GM13977 (cell line): ENCODE results near the gene LOXL3.
"Not testable (repeated sequence)": the region's sequence is repeated elsewhere in the genome, so short reads cannot be mapped to it uniquely, and the experiment has no call there.

Experiments used
- DNase-seq: peaks from one replicate; pipeline ENCODE4 v3.0.0; 2012; ENCODE audit warnings: low spot score
- CTCF ChIP-seq: IDR thresholded peaks from 2 replicates; pipeline ENCODE4 v1.5.1; 2012; ENCODE audit warnings: mild to moderate bottlenecking, control low read depth; ENCODE audit not compliant: insufficient read depth; ENCODE audit errors: extremely low read depth, missing control alignments
- in situ Hi-C: fragments of 300-500 bp; cut with MboI; formaldehyde crosslinking; loops from one replicate; pipeline ENCODE4 v1.12.0; 2022; ENCODE audit warnings: low sequenced_read_pairs, low pct_unique_long_range_greater_than_20kb, mixed read lengths, inconsistent platforms; ENCODE audit not compliant: unreplicated experiment

Gene LOXL3

DNA sequence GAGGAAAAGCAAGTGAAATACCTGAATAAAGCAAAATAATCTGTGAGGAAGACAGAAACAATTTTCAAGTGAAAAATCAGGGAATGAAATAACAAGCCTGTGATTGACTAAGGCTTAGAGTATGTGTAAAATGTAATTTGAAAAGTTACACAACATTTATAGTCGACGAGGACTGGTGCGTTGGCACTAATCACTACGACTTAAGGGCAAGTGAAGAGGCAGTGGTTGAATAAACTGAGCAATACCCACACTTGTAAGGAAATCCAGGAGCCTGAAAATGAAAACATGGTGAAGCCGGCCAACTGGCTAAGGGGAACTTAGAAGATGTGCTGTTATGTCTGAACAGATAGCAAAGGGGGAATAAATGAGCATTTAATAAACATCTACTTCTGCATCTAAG, 14.1 kb upstream of the LOXL3 start:
- TF ChIP-seq CTCF: no peak
- no peak for DNase-seq
- in situ Hi-C loops: no loop called here

DNA sequence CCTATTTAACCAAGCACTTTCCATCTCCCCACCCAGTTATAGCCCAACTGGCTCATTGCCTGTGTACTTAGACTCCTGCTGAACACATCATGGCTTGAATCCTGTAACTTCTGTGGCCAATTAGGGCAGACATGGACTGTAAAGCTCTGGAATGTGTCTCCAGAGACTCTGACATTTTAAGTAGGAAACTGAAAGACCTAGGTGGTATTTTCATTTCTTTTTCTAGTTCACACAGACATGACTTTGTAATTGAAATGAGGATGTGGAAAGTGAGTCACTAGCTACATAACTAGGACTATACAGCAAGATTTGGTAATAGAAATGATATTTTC, 13.0 kb upstream of the LOXL3 start:
- no peak for DNase-seq
- in situ Hi-C loops: no loop called here
- no peak for TF ChIP-seq CTCF

DNA sequence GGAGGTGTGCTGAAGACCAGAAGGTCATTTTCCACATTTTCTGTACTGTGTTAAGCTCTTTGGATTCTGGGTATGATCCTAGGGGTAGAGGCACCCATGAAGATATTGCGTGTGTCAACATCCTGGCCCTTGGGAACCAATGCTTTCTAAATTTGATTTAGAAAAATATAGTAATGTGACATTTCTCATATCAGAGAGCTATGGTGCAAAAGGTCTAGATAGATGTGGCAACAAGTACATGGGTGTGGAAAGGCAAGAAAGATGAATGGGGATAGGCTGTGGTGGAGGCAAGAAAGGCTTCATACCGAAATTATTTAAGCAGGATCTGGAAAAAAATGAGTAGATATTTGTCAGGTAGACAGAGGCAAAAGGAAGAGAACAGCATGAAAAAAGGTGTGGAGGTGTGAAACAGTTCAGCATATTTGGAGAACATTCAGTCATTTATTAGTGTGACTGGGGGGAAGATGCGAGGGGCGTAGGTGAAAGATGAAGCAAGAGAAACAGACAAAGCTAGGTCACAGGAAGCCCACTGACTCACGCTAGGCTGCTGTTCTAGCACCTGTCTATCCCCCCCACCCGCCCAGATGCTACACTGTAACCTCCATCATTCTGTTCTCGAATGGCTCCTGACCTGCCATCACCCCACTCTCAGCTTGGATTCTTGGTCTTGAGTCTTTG, 12.5 kb upstream of the LOXL3 start:
- TF ChIP-seq CTCF: no peak
- in situ Hi-C loops: no loop called here
- no peak for DNase-seq

DNA sequence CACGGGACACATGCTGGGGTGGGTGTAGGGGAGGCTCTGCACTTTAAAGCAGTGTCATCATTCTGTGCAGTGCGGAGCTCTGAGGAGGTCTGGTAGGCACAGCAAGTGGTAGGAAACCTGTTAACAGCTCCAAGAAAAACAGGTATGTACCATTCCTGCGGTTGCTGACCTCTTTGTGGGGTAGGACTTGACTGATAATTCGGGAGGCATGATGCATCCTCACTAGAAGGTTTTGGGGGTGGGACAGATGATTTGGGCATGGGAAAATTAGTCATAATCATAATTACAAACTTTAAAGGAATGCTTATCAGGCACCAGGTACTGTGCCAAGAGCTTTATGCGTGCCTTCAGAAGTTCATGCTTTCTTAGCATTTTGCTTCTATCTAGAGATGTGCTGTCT, 10.5 kb upstream of the LOXL3 start:
- in situ Hi-C loops: no loop called here
- TF ChIP-seq CTCF: no peak
- DNase-seq: no peak

DNA sequence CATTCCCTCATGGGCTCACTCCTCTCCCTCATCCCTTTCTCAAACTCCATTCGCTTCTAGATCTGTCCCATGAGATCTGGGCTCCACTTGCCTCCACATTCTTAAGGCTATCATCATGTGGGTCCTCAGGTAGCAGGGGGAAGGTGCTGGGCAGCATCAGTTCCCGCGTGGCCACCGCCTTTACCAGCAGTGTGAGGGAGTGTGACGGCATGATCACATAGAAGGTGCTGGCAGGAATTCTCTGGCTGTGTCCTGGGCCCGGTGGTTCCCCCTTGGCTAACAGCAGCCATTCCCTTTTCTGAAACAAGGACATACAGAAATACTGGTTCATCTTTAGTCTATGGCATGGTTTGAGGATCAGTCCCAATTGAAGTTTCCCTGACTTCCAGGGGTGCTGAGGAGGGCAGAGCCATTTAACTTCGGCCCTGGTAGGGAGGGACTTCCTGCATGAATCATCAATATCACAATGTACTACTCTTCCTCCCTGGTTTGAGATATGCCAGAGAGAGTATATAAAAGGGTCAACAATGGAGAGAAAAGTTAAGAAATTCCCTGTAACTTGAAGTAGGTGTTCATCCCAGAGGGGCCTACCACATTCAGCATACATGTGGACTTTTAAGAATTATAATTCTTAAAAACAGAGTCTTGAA, 8.5 kb upstream of the LOXL3 start:
- in situ Hi-C loops: no loop called here
- no peak for TF ChIP-seq CTCF
- DNase-seq: no peak

DNA sequence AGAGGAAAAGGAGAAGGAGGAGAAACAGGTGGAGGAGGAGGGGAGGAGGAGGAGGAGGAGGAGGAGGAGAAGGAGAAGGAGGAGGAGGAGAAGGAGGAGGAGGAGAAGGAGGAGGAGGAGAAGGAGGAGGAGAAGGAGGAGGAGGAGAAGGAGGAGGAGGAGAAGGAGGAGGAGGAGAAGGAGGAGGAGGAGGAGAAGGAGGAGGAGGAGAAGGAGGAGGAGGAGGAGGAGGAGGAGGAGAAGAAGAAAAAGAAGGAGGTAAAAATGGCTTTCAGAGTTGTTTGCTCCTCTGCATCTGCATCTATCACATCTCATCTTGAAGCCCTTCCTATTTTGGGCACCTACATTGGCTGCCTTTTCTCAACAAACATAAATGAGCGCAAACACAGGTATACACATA, 7.3 kb upstream of the LOXL3 start:
- in situ Hi-C loops, DNase-seq: not testable (repeated sequence)

GRCh38 chr2:74560591-74560990, 6.8 kb upstream of the LOXL3 start:
- in situ Hi-C loops: no loop called here
- DNase-seq: no peak
- TF ChIP-seq CTCF: no peak
